Hepatocyte (in vitro differentiated cells): ENCODE results near the gene SIAH3.

Experiments used
- CTCF ChIP-seq: fragments of 200-600 bp; sonication (generic); IDR thresholded peaks from 2 replicates; pipeline ENCODE4 v1.5.1; 2016; ENCODE audit warnings: antibody characterized with exemption, mild to moderate bottlenecking; ENCODE audit not compliant: poor library complexity
- EZH2phosphoT487 ChIP-seq: fragments of 200-600 bp; sonication (generic); IDR thresholded peaks from one replicate; pipeline ENCODE4 v1.6.1; 2018; ENCODE audit warnings: antibody characterized with exemption, mild to moderate bottlenecking, low read depth, moderate library complexity; ENCODE audit not compliant: unreplicated experiment, severe bottlenecking

GRCh38 chr13:45782327-45783045, 69.1 kb downstream of the SIAH3 start:
- TF ChIP-seq EZH2phosphoT487 (no peak), CTCF (no peak)
